Neural cell (in vitro differentiated cells): ENCODE results near the gene GALNT10.

ENCODE experiments used
- CTCF ChIP-seq: fragments of 450-650 bp; IDR thresholded peaks from 2 replicates; pipeline ENCODE4 v1.5.1; 2014; ENCODE audit warnings: antibody characterized with exemption, mild to moderate bottlenecking, moderate library complexity; ENCODE audit not compliant: poor library complexity, severe bottlenecking
- POLR2AphosphoS5 ChIP-seq: IDR thresholded peaks from 2 replicates; pipeline ENCODE4 v1.6.1; 2012
- REST ChIP-seq: IDR thresholded peaks from 2 replicates; pipeline ENCODE4 v1.6.1; 2012; ENCODE audit warnings: borderline replicate concordance
- TAF1 ChIP-seq: IDR thresholded peaks from 2 replicates; pipeline ENCODE4 v1.6.1; 2012; ENCODE audit warnings: low read depth

GRCh38 chr5:154388842-154389241 is 198.3 kb downstream of the GALNT10 start:
- TF ChIP-seq REST (no peak), CTCF (no peak), TAF1 (no peak), POLR2AphosphoS5 (no peak)
